Spinal cord (tissue), 10 donors: Measurements from ENCODE around the gene CACNA2D2. TPM values are rescaled to one million over a fixed set of nuclear protein-coding genes. Genes with fewer than 3 reads are reported as not detected.

Source experiments
- DNase-seq, 6 donors: peaks; one replicate each; pipeline versions ENCODE4 v3.0.0 to v3.0.0-alpha.2; 2013 to 2015; ENCODE audit warnings: low spot score in 6 of 6, low read depth in 4 of 6
- H3K27ac ChIP-seq: one replicate; pipeline ENCODE4 v1.5.1; 2013; ENCODE audit warnings: low read depth, low read length, control low read depth
- H3K27me3 ChIP-seq: one replicate; pipeline ENCODE4 v1.6.1; 2013; ENCODE audit warnings: low read length; ENCODE audit not compliant: control insufficient read depth, insufficient read depth
- H3K36me3 ChIP-seq: one replicate; pipeline ENCODE4 v1.6.1; 2013; ENCODE audit warnings: low read length; ENCODE audit not compliant: control insufficient read depth, insufficient read depth
- H3K4me1 ChIP-seq: one replicate; pipeline ENCODE4 v1.6.1; 2013; ENCODE audit warnings: low read length; ENCODE audit not compliant: control insufficient read depth, insufficient read depth
- H3K4me3 ChIP-seq: one replicate; pipeline ENCODE4 v1.5.1; 2013; ENCODE audit warnings: low read depth, low read length, control low read depth
- H3K9me3 ChIP-seq: one replicate; pipeline ENCODE4 v1.6.1; 2013; ENCODE audit warnings: low read length; ENCODE audit not compliant: control insufficient read depth, insufficient read depth
- WGBS: methylation state at CpG from one replicate; pipeline ENCODE4 v1.1.5; 2013; ENCODE audit warnings: missing lambda C conversion rate; ENCODE audit not compliant: insufficient coverage; 5-methylcytosine and 5-hydroxymethylcytosine counted together
- polyA plus RNA-seq, 2 donors: library from polyadenylated mRNA; unstranded; fragments of 120-200 nt; gene quantifications; one replicate each; pipeline ENCODE4 v1.2.1, GENCODE V29; 2013; ENCODE audit not compliant: insufficient read length in 2 of 2
- total RNA-seq, 2 donors: library from RNA; depleted of rRNA in 1 of 2; stranded (reverse); fragments of 120-200 nt in 1 of 2; fragments of >200 nt in 1 of 2; gene quantifications; one replicate each; pipeline versions ENCODE4 v1.2.3 to v1.2.4, GENCODE V29; 2013 to 2014
- donor health status: healthy.

CACNA2D2 gene
- total and polyA plus RNA-seq, 4 donors: 11.6 to 59.2 (median 38.3) TPM

- peaks cover 14% of the 10 kb centered on the region for H3K36me3 ChIP-seq
- no peak overlapping the region for H3K27ac ChIP-seq
- 41% methylated on average over 7 of the region's 11 CpGs for WGBS
- no peaks in the 10 kb centered on the region for H3K27me3 ChIP-seq
- no peak overlapping the region for H3K4me3 ChIP-seq
- H3K9me3 ChIP-seq: no peaks in the 10 kb centered on the region
- peaks cover 59% of the 10 kb centered on the region for H3K4me1 ChIP-seq
- DNase-seq: peak in 1 of 6 donors; percentile 84
Measured at GRCh38 chr3:50412231-50412754, 91.1 kb downstream of the CACNA2D2 start.

GRCh38 chr3:50411229-50411628 is 92.2 kb downstream of the CACNA2D2 start:
- WGBS: 92% methylated on average over 2 of the region's 4 CpGs
- peaks cover 58% of the 10 kb centered on the region for H3K4me1 ChIP-seq
- no peaks in the 10 kb centered on the region for H3K27me3 ChIP-seq
- no peak overlapping the region for H3K4me3 ChIP-seq
- no peaks in the 10 kb centered on the region for H3K9me3 ChIP-seq
- no peak for DNase-seq
- no peak overlapping the region for H3K27ac ChIP-seq
- peaks cover 7% of the 10 kb centered on the region for H3K36me3 ChIP-seq

GRCh38 chr3:50410608-50411139 is 92.8 kb downstream of the CACNA2D2 start:
- peaks cover 62% of the 10 kb centered on the region for H3K4me1 ChIP-seq

GRCh38 chr3:50410185-50410584 is 93.2 kb downstream of the CACNA2D2 start:
- Histone ChIP-seq H3K27ac (no peak overlapping the region), H3K36me3 (peaks cover 7% of the 10 kb centered on the region), H3K9me3 (no peaks in the 10 kb centered on the region), H3K4me1 (peaks cover 62% of the 10 kb centered on the region), H3K4me3 (no peak overlapping the region), H3K27me3 (no peaks in the 10 kb centered on the region)
- DNase-seq: no peak
- 71% methylated on average over 1 of the region's 2 CpGs for WGBS

More at GRCh38 chr3:50410608-50411139, 92.8 kb downstream of the CACNA2D2 start:
- WGBS: 92% methylated on average over 2 of the region's 3 CpGs
- Histone ChIP-seq H3K27me3 (no peaks in the 10 kb centered on the region), H3K4me3 (no peak overlapping the region), H3K36me3 (peaks cover 7% of the 10 kb centered on the region), H3K27ac (no peak overlapping the region), H3K9me3 (no peaks in the 10 kb centered on the region)
- no peak for DNase-seq

- peak in 2 of 6 donors; percentile 62 to 88 for DNase-seq
- H3K27me3 ChIP-seq: no peaks in the 10 kb centered on the region
- no peak overlapping the region for H3K27ac ChIP-seq
- H3K4me3 ChIP-seq: no peak overlapping the region
- H3K36me3 ChIP-seq: peaks cover 3% of the 10 kb centered on the region
- peaks cover 45% of the 10 kb centered on the region for H3K4me1 ChIP-seq
- WGBS: 41% methylated on average over 15 of the region's 15 CpGs
- H3K9me3 ChIP-seq: no peaks in the 10 kb centered on the region
Measured at GRCh38 chr3:50408443-50408944, 94.9 kb downstream of the CACNA2D2 start.

- 78% methylated on average over 1 of the region's 1 CpG for WGBS
- no peak overlapping the region for H3K27ac ChIP-seq
- H3K9me3 ChIP-seq: no peaks in the 10 kb centered on the region
- H3K27me3 ChIP-seq: no peaks in the 10 kb centered on the region
- H3K4me3 ChIP-seq: no peak overlapping the region
- peaks cover 3% of the 10 kb centered on the region for H3K36me3 ChIP-seq
- peaks cover 31% of the 10 kb centered on the region for H3K4me1 ChIP-seq
- no peak for DNase-seq
Measured at GRCh38 chr3:50406487-50406886, 96.9 kb downstream of the CACNA2D2 start.

GRCh38 chr3:50405249-50405648 is 98.2 kb downstream of the CACNA2D2 start:
- H3K4me1 ChIP-seq: peaks cover 32% of the 10 kb centered on the region
- 48% methylated on average over 6 of the region's 8 CpGs for WGBS
- H3K27me3 ChIP-seq: no peaks in the 10 kb centered on the region
- DNase-seq: peak in 1 of 6 donors; percentile 23
- no peak overlapping the region for H3K27ac ChIP-seq
- no peak overlapping the region for H3K4me3 ChIP-seq
- no peaks in the 10 kb centered on the region for H3K9me3 ChIP-seq
- H3K36me3 ChIP-seq: peaks cover 3% of the 10 kb centered on the region

GRCh38 chr3:50401978-50402595 is 101.3 kb downstream of the CACNA2D2 start:
- 72% methylated on average over 4 of the region's 5 CpGs for WGBS
- Histone ChIP-seq H3K4me3 (no peak overlapping the region), H3K27ac (no peak overlapping the region), H3K27me3 (no peaks in the 10 kb centered on the region), H3K9me3 (no peaks in the 10 kb centered on the region), H3K4me1 (peaks cover 29% of the 10 kb centered on the region), H3K36me3 (no peaks in the 10 kb centered on the region)
- no peak for DNase-seq

- H3K4me3 ChIP-seq: no peak overlapping the region
- DNase-seq: no peak
- WGBS: 93% methylated on average over 8 of the region's 10 CpGs
Measured at GRCh38 chr3:50396502-50396901, 106.9 kb downstream of the CACNA2D2 start.

More at GRCh38 chr3:50396502-50396901, 106.9 kb downstream of the CACNA2D2 start:
- Histone ChIP-seq H3K9me3 (no peaks in the 10 kb centered on the region), H3K27me3 (no peaks in the 10 kb centered on the region), H3K4me1 (peaks cover 36% of the 10 kb centered on the region), H3K36me3 (peaks cover 20% of the 10 kb centered on the region), H3K27ac (no peak overlapping the region)
